Measurements from ENCODE around the gene RABGGTA.
"Not testable (repeated sequence)": the region's sequence is repeated elsewhere in the genome, so short reads cannot be mapped to it uniquely, and the experiment has no call there.

The RABGGTA gene

GRCh38 chr14:24238123-24238522, 33.3 kb downstream of the RABGGTA start:
- DNase-seq = no peak

GRCh38 chr14:24237463-24237955, 33.9 kb downstream of the RABGGTA start:
- DNase-seq = no peak

GRCh38 chr14:24236689-24237462, 34.5 kb downstream of the RABGGTA start:
- DNase-seq = no peak

- no peak for DNase-seq
These were observed 35.4 kb downstream of the RABGGTA start for GRCh38 chr14:24235804-24236688.

GRCh38 chr14:24234095-24235005, 37.0 kb downstream of the RABGGTA start:
- no peak for DNase-seq

- no peak for DNase-seq
These were observed 37.9 kb downstream of the RABGGTA start for GRCh38 chr14:24233538-24233866.

- peak; percentile 37 for DNase-seq
These were observed 38.5 kb downstream of the RABGGTA start, which contains the start of gene GMPR2 for GRCh38 chr14:24232645-24233537. Gene GMPR2, plus strand, starts transcription at chr14:24232929. Its CDS starts 325 bp downstream, at chr14:24233254.

- DNase-seq = peak; percentile 86
These were observed 39.2 kb downstream of the RABGGTA start, which contains the start of gene NEDD8 for GRCh38 chr14:24232121-24232644. Gene NEDD8, minus strand, starts transcription at chr14:24232367. Its CDS starts 100 bp downstream, at chr14:24232267.

GRCh38 chr14:24231263-24232120, 39.9 kb downstream of the RABGGTA start:
- no peak for DNase-seq

GRCh38 chr14:24228902-24229301, 42.5 kb downstream of the RABGGTA start:
- no peak for DNase-seq

- no peak for DNase-seq
These were observed 44.9 kb downstream of the RABGGTA start for GRCh38 chr14:24226473-24226872.

- no peak for DNase-seq
These were observed 46.8 kb downstream of the RABGGTA start for GRCh38 chr14:24224618-24225071.

- DNase-seq = not testable (repeated sequence)
These were observed 48.4 kb downstream of the RABGGTA start for GRCh38 chr14:24222987-24223386.

GRCh38 chr14:24219521-24219920, 51.9 kb downstream of the RABGGTA start:
- DNase-seq = no peak

- no peak for DNase-seq
These were observed 52.3 kb downstream of the RABGGTA start for GRCh38 chr14:24219080-24219479.

GRCh38 chr14:24216876-24217275, 54.5 kb downstream of the RABGGTA start:
- not testable (repeated sequence) for DNase-seq

GRCh38 chr14:24216345-24216699, 55.1 kb downstream of the RABGGTA start:
- DNase-seq = no peak
